Measurements from ENCODE around the gene MIB1.
"Not testable (repeated sequence)": the region's sequence is repeated elsewhere in the genome, so short reads cannot be mapped to it uniquely, and the experiment has no call there.

Gene MIB1

DNA sequence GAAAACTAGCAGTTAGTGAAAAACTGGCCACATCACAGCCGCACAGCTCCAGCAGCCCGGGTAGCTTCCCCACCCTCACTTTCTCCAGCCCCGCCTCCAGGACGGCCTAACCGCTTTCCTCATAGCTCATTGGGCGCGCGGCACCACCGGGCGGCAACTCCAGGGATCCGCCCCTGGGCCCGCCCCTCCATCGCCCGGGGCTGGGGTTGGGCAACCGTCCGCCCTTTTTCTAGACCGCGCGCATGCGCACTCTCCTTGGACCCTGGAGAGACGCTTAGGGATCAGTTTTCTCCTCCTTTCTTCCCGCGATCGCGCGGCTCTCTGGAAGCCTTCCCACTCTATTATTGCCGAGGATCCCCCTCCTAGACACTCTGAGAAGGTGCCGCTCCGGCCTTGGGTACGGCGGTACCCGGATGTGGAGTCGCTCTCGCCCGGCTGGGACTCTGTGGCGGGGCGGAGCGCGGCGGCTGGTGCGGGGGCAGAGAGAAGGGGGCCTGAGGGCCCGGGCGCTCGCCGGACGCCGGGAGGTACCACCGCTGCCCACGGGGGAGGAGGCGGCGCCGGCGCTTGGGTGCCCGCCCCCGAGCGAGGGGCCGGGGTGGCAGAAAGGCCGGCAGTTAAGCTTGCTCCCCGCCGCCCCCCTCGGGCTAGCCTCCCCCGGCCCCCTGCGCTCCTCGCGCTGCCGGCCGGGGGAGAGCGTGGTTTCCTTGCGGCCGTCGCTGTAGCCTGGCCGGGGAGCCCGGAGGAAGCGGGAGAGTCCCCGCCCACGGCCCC lies at the start of gene MIB1:
TSS of gene MIB1 (plus strand) at position 255 of the 774 bp plus-strand sequence. CDS start 792 bp downstream, outside the sequence.
- DNase-seq = peak; percentile 98

DNA sequence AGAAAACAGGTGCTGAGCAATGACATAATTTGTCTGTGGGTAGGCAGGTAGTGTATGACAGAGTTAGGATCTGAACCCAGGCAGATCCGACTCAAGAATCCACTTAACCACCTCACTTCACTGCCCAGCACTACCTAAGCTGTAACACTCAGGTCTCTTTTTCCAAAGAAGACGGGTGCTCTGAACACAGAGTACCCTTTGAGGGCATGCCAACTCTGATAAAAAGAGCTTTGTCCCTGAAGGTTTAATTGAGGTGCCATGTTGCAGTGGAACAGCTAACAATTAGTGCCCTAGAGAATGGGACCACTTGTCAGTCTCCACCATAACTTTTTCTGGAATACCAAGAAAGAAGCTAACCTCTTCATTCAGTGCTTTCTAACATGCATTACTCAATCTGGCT lies 47.3 kb upstream of the MIB1 start:
- DNase-seq = no peak

DNA sequence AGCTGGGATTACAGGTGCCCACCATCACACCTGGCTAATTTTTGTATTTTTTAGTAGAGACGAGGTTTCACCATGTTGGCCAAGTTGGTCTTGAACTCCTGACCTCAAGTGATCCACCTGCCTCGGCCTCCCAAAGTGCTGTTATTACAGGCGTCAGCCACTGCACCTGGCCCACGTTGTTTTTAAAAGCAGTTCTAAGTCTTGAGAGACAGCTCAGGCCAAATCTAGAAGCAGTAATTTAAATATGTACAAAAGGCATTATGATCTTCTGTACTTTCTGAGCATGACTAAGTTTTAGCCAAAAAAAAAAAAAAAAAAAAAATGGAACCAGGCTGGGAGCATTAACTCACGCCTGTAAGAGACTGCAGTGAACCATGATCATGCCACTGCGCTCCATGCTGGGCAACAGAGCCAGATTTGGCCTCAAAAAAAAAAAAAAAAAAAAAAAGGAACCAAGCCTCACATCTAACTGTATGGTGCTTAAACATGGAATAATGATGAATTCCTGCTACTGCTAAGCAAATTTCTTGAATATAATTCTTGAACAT lies 40.0 kb upstream of the MIB1 start:
- DNase-seq = no peak

DNA sequence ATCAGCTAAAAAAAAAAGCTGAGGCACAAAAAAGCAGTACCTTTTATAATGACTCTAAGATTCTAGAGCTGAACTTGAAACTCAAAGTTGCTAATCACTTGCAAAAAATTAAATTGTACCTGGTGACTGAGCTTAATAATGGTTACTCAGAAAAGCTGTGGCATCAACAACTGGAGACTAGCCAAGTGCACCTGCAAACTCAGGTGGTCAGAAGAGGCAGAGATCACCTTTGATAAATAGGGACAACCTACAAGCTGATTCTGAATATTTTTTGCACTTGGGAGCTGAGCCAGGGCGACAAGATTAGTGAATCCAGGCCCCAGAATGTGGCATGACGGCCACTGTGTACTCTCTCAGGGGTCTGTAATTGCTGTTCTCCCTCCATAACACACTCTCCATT lies 39.0 kb upstream of the MIB1 start:
- no peak for DNase-seq

DNA sequence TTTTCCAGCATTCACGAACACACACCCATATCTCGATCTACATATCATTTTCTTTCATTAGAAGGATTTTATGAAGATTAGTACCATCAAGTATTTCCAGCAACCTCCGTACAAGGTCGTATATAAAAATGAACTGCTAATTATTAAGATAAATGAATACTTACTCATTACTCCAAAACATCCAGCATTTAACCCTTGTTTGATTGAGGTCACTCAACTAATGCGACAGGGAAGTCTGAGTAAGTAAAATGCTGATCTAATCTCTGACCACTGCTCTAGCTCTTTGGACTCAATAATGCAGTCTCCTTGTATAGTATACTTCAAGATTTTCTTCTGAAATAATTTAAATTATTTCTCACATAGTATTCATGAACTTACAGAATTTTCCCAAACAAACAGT lies 38.0 kb upstream of the MIB1 start:
- no peak for DNase-seq

DNA sequence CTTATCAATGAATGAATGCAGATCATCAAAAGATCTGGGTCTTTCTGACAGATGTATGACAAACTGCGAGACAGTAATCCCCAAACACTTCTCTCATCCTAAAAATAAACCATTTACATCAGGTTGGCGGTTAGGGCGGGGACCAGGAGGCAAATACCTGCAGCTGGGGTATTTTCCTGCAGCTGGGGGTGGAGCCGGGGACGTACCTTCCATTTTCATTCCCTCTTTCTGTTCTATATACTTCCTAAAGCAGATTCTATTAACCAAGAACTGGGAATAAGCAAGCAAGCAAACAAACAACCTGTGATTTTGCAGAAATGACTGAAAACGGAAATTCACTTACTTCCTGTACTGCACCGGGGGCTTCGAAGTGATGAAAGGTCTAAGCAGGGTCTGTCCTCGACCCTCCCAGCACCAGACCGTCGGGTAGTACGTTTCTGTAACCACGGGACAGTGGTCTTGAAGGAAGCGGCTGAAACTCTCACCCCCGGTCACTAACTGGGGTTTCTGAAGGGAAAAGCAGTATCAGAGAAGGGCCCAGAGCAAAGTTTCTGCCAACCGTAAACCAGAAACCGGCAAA lies 37.3 kb upstream of the MIB1 start:
- DNase-seq = no peak

DNA sequence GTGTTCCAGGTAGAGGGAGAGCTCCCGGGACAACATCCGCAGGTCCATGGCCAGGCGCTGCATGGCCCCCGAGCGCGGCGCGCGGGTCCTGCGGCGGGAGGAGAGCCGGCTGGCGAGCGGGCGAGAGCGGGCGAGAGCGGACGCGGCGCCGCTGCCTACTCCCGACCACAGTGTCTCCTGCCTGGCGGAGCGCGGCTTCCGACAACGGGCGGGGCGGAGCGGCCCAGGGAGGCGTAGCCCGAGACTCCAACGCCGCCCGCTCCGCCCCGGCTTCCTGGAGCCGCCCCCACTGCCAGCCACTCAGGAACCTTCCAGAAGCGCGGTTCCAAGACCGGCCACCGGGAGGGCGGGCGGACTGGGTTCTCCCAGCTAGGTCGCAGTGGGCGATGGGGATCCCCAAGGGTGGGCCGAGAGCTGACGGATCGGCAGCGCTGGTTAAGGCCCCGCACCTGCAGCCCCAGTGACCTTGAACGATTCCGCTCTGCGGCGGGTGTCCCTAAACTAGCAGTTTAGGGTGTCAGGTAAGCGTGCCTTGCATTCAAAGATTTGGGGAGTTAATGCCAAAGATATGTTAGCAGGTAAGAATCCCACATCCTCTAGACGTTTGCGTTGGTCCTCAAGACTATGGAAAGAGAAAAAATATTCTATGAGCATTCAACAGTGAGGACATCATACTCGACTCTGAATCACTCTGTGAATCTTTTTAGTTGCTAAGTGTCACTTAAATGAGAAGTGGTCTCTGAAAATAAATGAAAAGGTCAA lies 35.8 kb upstream of the MIB1 start, which contains the start of gene ABHD3:
TSS of gene ABHD3 (minus strand) at position 172 of the 762 bp plus-strand sequence. CDS start at position 63, 109 bp downstream.
- peak; percentile 83 to 85 for DNase-seq

DNA sequence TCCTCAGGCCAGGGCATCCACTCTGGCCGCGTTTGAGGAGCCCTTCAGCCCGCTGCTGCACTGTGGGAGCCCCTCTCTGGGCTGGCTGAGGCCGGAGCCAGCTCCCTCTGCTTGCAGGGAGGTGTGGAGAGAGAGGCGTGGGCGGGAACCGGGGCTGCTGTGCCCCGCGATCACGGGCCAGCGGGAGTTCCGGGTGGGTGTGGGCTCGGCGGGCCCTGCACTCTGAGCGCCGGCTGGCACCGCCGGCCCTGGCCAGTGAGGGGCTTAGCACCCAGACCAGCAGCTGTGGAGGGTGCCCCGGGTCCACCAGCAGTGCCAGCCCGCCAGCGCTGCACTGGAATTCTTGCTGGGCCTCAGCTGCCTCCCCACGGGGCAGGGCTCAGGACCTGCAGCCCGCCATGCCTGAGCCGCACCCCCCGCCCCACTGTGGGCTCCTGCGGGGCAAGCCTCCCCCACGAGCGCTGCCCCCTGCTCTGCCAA lies 34.2 kb upstream of the MIB1 start:
- DNase-seq = no peak

DNA sequence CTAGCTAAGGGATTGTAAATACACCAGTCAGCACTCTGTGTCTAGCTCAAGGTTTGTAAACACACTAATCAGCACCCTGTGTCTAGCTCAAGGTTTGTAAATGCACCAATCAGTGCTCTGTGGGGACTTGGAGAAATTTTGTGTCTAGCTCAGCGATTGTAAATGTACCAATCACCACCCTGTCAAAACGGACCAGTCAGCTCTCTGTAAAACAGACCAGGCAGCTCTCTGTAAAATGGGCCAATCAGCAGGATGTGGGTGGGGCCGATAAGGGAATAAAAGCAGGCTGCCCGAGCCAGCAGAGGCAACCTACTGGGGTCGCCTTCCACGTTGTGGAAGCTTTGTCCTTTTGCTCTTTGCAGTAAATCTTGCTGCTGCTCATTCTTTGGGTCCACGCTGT lies 33.5 kb upstream of the MIB1 start:
- DNase-seq = not testable (repeated sequence)

DNA sequence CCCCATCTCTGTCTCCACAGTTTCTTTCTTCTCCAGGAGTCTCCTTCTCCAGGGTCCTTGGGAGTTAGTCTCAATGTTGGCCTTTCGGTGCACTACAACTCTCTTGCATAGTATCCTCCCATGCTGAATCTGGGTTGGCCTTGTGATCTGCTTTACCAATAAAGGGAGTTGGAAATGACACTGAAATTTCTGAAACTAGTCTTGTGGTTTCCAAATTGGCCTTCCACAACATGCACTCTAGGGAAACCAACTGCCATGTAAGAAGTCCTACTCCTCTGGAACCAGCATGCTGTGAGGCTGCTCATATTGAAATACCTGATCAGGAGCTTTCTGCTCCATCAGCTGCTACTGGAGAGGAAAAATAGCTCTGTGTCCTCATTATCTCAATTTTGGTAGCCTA lies 26.1 kb upstream of the MIB1 start:
- DNase-seq = no peak

DNA sequence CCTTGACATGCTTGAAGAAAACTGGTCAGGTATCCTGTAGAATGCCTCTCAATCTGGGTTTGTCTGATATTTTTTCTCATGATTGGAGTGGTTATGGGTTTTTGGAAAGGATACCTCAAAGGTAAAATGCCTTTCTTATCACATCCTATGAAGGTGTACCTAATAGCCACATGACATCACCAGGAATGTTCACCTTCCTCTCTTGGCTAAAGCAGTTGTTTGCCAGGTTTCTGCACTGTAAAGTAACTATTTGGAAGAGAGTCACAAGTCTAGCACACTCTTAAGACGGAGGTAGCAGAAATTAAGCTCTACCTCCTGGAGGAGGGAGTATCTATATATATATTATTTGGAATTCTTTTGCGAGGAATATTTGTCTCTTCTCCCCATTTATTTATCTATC lies 17.9 kb upstream of the MIB1 start:
- DNase-seq = no peak

DNA sequence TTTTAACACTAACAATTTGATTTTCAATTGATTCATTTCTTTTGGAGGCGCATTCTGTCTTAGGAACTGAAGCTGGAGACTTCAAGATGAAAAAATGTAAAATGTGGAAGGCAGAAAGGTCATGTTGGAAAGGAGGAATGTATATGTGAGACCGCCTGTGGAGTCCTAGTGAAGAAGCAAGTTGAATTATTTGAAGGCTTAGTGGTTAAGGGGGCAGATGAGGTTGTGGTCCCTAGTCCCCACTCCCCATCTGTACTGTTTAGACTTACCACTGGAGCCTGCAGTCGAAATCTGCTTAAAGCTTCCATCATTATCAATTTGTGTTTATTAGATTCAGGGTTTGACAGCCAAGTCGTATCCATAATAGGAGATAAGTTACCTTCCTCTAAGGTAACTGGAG lies 15.4 kb upstream of the MIB1 start:
- DNase-seq = no peak

DNA sequence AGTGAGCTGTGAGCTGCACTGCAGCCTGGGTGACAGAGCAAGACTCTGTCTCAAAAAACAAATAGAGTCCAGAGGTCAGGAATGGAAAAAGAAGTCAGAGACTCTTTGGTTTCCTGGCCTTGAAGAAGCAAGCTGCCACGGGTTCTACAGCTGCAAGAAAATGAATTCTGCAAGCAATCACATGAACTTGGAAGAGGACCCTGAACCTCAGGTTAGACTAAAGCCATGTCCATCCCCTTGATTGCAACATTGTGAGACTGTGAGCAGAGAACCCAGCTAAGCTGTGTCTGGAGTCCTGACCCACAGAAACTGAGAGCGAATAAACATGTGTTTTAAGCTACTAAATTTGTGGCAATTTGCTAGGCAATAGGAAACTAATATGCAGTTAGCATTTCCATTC lies 12.9 kb upstream of the MIB1 start:
- DNase-seq = no peak

DNA sequence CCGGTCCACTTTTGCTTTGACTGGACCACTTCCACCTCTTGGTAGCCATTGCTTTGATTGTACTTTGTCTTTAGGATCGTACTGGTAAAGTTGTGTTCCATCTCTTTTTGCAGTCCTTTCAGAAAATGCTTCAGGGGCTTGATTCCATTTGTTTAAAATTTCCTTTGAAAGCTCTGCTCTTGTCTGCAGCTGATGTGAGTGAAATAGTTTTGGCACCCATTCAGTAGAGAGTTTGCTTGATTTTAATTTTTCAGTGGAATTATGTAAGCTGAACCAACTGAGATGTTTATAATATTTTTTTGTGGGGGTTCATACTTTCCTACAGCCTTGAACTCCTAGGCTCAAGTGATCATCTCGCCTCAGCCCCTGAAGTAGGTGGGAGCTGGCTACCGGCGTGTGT lies 7.6 kb upstream of the MIB1 start:
- no peak for DNase-seq

DNA sequence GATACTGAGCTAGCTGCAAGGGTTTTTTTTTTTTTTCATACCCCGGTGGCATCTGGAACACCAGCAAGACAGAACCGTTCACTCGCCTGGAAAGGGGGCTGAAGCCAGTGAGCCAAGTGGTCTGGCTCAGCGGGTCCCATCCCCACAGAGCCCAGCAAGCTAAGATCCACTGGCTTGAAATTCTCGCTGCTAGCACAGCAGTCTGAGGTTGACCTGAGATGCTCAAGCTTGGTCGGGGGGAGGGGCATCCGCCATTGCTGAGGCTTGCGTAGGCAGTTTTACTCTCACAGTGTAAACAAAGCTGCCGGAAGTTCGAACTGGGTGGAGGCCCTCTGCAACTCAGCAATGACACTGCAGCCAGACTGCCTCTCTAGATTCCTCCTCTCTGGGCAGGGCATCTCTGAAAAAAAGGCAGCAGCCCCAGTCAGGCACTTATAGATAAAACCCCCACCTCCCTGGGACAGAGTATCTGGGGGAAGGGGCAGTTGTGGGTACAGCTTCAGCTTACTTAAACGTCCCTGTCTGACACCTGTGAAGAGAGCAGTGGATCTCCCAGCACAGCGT lies 5.1 kb upstream of the MIB1 start:
- DNase-seq = peak in 1 of 2 donors; percentile 28

DNA sequence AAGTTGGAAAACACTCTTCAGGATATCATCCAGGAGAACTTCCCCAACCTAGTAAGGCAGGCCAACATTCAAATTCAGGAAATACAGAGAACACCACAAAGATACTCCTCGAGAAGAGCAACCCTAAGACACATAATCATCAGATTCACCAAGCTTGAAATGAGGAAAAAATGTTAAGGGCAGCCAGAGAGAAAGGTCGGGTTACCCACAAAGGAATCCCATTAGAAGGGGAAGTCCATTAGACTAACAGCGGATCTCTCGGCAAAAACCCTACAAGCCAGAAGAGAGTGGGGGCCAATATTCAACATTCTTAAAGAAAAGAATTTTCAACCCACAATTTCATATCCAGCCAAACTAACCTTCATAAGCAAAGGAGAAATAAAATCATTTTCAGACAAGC lies 3.7 kb upstream of the MIB1 start:
- not testable (repeated sequence) for DNase-seq

DNA sequence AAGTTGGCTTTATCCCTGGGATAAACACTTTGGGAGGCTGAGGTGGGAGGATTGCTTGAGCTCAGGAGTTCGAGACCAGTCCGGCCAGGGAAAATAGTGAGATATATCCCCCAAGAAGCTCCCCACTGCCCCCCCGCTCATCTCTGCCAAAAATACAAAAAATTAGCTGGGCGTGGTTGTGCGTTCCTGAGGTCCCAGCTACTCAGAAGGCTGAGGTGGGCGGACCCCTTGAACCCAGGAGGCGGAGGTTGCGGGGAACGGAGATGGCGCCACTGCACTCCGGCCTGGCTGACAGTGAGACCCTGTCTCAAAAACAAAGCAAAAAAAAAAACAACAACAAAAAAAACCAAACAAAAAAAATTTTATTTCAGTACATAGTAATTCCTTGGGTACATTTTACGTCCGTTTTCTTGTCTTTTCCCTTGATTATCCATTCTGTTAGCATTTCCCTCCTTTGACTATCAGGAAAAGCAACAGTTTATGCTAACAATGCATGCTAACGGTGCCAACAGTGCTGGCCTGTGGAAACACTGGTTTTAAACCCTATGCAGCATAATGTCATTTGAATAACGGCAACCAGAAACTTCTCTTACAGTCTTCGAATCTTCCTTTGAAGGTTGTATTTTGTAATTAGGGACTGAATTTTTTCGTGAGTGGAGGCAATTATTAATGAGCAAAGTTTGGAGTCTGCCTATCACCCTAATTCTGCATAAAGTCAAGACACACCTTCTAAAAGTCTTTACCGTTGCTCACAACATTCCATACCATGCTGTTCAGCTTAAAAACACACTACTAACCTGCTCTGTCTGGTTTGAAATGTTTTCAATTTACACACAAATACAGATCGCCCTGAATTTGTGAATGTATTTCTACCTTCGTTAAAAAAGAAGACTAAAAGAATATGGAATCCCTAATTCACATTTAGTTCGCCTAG lies 721 bp upstream of the MIB1 start:
- DNase-seq = no peak

DNA sequence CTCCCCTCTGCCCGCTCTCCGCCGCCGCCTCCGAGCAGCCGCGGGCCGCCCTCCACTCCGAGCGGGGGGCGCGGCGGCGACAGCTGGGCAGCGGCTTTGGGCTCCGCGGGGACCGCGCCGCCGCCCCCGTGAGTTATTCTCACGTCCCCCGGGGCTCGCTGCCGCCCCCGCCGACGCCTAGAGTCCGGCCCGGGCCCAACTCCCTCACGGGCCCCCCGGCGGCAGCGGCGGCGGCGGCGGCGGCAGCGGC lies 645 bp downstream of the MIB1 start:
- no peak for DNase-seq

DNA sequence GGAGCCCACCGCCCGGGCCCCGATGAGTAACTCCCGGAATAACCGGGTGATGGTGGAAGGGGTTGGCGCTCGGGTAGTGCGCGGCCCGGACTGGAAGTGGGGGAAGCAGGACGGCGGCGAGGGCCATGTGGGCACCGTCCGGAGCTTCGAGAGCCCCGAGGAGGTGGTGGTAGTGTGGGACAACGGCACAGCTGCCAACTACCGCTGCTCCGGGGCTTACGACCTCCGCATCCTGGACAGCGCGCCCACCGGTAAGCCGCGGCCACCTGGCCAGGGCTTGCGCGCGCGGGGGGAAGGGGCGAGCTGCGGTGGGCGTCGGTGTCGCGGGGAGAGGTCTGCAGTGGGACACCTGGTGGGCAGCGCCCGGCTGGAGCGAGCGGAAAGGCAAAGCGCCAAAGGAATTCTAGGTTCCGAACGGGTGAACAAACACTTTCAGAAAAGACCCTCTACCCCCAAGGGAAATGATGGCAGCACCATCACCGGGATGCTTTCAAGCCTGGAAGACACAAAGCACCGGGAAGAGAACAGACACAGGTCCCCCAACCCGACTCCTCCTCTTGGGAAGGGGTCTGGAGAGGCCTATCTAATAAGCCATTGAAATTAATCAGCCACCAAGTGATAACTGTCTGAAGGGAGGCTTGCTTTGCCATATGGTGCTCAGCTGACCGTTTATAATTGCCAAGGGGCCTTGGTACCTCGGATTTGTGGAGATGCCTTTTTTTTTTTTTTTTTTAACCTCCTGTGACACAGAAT lies 1.1 kb downstream of the MIB1 start:
- DNase-seq = peak; percentile 24 to 30

DNA sequence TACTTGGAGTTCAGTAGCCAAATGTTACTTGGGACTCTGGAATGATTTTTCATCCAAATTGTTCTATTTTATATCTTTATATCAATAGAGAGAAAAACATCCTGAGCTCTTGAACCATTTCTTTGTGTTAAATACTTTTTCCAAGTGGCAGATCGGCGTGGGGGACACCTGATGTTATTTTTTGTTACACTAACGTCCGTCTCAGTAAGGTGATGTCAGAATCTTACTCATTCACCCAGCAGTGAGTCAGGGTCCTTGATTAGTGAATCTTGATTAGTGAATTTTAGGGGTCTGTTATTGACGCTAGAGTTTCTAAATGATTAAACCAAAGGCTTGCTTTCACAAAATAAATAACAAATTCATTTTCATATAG lies 1.7 kb downstream of the MIB1 start:
- DNase-seq = no peak

DNA sequence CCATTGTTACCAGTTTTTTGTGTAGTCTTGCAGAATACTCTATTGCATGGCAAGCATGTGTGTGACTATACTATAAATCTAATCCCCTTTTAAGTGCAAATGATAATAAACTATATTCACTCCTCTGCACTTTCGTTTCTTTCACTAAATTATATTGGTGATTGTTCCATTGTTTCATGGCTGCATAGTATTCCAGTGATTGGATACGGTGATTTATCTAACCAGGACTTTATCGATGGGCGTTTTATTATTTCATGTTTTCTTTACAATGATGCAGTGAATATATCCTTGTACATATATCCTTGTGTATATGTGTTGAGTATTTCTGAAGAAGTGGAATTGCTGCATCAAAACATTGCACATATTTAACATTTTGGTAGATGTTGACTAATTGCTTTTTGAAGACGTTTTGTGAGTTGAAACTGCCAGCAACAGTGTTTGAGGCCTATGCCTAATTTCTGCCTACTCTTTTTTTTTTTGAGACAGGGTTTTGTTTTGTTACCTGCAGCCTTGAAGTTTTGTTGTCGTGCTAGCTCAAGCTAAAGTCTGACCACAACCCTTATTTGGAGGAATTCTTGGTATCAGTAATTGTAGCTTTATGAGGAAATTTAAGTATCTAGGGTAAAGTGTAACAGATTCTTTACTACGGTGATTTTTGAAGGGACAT lies 2.7 kb downstream of the MIB1 start:
- no peak for DNase-seq
